GM21825 (cell line): ENCODE measurements around the gene VEGFA.

Experiments used
- ATAC-seq: cut with Tn5 transposase; IDR thresholded peaks from one replicate; pipeline ENCODE4 v1.9.1; 2021; ENCODE audit warnings: mild to moderate bottlenecking, moderate library complexity; ENCODE audit not compliant: unreplicated experiment

VEGFA gene

DNA sequence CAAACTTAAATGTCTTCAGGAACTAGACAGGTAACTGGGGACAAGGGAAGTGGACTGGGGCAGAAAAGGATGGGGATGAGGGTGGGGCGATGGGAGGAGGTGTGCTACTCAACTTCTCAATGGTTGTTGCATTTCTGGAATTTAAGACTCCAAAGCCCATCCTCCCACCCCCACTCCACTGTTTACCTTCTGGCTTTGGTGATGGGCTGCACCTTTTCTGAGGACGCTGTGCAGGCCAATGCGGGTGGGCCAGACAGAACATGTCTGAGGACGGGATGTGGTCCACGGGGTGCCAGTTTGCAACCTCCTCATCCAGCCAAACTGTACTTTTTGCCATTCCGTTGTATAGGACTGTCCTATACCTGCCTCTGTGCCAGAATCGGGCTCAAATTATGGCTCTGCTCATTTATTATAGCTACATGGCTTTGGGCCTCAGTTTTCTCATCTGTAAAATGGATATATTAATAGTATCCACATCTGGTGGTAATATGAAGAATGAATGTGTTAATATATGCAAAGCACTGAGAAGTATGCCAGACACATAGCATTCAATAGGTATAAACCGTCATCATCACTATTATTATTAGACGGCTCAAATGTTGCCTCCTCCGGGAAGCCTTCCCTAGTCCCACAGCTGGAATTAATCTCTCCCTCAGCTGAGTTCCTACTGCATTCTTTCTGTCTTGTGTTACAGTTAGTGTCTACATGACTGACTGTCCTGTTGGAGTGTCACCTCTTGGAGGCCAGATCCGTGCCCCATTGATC lies 31.0 kb upstream of the VEGFA start:
- no peak for ATAC-seq

GRCh38 chr6:43739642-43740091 lies 30.3 kb upstream of the VEGFA start:
- no peak for ATAC-seq

DNA sequence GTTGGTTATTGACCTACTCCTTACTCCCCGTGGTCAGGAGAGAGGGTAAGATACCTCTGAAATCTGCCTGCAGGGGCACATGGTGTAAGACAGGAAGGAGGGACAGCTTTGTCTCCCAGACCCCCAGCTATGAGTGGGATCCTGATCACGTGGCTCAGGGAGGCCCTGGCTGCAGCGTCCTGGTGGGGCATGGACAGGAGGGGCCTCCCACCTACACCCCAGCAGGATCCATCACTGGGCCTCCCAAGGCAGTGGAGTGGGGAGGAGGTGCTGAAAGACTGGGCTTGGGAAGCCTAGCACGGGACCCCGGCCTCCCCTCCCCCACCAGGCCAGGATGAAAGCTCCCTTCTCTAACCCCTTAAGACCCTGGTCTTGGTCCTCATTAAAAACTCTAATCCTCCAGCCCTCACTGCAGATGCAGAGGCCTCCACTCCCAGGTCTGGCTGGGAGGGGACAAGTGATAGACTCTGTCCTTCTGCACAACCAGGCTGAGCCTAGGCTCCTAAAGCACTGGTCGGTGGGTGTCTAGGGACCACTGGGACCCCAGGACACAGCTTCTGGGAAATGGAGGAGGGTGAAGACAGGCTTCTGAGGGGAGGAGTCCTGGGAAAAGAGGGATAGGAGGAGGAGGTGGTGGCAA lies 29.6 kb upstream of the VEGFA start:
- ATAC-seq, result no peak

DNA sequence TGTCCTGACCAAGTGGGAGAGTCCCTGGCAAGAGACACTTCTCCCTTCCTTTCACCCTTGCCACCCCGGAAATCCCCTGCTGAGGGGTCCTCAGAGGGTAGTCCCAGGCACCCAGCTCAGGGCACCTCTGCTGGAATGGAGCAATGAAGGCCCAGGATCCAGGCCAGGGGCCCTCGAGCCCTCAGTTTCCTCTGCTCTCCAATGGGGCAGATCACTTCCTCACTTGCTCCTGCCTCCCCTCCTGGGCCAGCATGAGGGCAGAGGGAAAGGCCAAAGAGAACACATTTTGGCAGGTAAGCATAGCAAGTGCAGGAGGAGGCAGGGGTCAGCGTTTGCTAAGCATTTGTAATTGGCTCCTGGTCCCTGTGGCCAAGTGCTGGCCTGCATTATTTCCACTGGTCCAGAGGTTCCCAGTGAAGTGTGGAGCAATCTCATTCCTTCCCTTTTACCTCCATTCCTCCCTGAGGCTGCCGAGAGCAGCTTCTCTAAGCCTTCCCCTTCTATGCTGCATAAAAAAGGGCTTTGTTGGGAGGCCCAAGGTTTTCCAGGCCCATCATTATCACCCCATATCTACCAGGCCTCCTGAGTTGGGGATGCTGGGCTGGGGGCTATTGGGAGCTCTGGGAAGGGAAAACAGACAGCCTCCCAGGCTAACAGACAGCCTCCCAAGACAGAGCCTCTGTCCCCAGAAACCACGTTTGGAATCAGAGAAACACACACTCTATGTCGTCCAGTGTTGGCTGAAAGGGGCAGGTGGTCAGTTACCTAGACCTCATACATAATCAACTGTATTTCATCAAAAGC lies 28.8 kb upstream of the VEGFA start:
- ATAC-seq, result no peak

DNA sequence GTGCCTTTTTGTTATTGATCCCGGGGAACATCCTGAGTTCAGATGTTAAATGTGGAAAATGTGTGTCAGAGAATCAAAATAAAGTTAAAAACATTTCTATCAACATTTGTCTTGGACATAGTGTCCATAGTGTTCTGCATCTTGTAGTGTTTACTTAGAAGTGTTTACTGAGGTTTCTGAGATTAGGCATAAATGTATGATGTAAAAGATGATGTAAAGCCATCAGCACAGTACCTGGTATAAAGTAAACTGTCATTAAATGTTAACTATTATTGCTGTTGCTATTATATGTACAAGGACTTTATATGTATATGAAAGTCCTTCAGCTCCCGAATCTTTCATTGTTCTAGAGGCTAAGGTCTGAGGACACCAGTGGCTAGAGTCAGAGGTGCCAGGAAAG lies 28.2 kb upstream of the VEGFA start:
- no peak for ATAC-seq

GRCh38 chr6:43742285-43742684 lies 27.7 kb upstream of the VEGFA start:
- ATAC-seq, result no peak

DNA sequence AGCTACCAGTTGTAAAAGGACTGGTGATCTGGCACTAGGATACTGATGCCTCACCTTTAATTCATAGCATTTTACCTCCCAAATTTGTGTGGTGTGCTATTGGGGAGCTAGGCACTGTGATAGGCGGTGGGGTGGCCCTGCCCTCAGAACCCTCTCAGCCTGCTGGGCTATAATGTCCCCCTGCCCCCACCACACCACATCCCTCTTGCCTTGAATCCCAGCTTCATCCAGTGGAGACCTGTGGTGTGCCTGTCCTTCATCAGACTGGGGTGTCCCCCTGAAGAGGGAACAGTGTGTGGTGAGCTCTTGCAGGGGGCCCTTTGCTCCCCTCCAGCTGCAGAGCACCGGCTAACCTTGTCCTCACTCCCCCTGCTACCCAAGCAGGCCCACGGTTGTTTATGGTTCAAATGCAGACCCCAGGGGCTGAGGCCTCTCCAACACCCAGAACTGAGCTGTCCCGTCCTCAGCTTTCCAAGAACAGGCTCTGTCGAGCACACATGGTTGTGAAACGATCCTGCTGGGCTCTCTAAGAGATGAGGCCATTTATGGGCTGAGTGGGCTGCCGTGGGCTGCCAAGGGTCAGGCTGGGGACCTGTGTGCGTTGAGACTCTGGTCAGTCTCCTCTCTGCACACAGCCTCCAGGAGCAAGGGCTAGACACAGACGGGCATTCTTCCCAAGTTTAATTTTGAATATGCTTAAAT lies 26.9 kb upstream of the VEGFA start:
- ATAC-seq, result no peak

- ATAC-seq, result no peak
These were observed 26.2 kb upstream of the VEGFA start for GRCh38 chr6:43743682-43744381.

DNA sequence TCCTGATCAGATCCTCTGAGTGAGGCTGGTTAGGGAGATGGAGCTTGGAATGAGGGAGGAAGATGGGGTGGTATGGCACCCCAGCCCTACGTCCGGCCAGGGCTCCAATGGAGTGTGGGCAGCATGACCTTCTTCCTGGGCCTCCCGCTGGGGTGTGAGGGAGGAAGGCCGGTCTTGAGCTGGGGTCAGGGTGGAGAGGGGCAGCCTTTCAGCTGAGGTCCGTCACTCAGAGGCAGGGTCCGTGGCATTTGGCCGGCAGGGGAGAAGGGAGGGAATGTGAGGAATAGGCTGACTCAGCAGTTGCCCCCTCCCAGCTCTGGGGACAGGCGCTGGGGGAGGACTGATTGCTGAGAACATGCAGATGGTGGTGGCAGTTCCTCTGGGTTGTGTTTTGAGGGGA lies 25.5 kb upstream of the VEGFA start:
- no peak for ATAC-seq

- no peak for ATAC-seq
These were observed 24.9 kb upstream of the VEGFA start for GRCh38 chr6:43744931-43745727.

DNA sequence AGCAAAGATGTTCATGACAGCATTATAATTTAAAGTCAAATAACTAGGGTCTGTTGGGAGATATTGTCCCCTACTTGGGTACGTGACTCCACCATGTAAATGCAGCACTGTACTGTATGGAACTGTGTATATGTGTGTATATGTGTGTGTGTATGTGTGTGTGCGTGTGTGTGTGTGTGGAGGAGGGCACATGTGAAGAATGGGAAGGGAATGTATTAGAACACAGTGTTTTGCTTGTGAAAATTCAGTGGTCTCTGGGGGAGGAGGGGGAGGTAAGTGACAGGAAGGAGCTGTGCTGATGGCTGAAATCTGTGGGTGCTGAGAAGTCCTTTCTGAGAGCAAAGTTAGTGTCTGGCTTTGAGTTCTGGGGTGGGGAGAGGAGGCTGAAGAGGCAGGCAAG lies 23.9 kb upstream of the VEGFA start:
- no peak for ATAC-seq

DNA sequence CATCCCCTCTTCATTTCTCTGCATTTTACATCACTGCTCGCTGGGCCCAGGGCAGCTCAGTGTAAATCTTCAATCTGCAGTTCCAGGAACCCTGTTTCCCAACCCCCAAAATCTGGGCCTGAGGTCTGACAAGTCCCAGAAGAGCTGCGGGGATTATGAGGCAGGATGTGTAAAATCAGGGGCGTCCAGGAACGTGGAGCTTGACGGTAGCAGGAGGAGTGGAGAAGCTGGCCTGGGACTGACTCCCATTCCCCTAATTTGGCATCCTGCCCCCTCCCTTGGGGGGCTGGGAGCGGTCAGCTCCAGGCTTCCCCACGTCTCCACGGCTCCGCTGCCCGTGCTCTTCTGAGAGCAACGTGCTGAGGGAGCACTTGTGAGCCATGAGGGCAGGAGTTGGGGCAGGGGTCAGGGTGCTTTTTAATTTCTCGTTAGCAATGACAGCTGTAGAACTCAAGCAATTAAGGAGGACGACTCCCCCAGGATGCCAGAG lies 23.4 kb upstream of the VEGFA start:
- ATAC-seq, result no peak

- no peak for ATAC-seq
These were observed 22.2 kb upstream of the VEGFA start for GRCh38 chr6:43747784-43748183.

DNA sequence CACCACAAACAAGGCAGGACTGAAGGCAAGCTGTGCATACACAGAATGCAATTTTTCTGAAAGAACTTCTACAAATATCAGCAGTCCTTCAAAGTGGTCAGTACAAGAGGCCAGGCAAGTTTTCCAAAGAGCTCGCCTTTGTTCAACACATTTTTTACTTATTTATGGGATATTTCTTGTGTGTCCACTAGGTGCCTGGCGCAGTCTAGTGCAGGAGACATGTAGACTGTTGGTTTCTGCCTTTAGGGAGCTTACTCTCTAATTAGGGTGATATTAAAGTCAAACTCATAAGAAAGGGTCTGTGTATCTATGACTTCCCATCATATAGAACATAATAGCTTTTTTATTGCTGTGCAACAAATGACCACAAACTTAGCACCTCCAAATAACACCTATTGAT lies 21.2 kb upstream of the VEGFA start:
- no peak for ATAC-seq

- no peak for ATAC-seq
These were observed 20.6 kb upstream of the VEGFA start for GRCh38 chr6:43749461-43749860.

DNA sequence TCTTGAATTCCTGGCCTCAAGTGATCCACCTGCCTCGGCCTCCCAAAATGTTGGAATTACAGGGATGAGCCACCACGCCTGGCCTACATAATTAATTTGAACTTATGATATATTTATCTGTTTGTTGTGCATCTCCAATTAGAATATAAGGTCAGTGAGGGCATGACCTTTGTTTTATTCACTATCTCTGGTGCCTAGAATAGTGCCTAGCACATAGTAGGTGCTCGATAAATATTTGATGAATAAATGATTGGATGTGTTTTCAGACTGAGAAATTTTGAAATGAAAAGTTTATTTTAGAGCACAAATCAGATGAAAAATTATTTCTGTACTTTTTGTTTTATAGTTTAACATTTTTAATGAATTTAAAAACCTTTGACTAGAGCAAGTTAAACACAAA lies 19.4 kb upstream of the VEGFA start:
- ATAC-seq, result no peak

DNA sequence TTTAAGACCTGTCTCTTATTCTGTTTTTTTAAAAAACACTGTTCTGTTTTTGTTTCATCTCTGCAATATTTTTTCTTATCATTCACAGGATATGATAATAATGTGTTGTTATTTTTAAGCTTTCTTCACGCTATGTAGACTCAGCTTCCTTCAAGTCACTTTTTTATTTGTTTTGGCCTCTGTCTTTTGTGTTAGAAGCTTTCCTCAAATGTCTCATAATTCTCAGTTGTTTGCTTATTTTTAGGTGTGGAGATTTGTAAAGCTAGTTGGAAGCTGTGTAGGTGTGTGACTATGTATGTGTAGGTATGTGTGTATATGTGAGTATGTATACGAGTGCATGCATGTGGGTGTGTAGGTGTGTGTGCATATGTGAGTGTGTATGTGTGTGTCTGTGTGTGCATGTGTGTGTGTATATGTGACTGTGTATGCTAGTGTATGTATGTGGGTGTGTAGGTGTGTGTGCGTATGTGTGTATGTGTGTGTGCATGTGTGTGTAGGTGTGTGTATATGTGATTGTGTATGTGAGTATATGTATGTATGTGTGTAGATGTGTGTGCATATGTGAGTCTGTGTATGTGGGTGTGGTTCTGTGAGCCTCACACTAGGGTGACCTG lies 16.3 kb upstream of the VEGFA start:
- ATAC-seq, result no peak

DNA sequence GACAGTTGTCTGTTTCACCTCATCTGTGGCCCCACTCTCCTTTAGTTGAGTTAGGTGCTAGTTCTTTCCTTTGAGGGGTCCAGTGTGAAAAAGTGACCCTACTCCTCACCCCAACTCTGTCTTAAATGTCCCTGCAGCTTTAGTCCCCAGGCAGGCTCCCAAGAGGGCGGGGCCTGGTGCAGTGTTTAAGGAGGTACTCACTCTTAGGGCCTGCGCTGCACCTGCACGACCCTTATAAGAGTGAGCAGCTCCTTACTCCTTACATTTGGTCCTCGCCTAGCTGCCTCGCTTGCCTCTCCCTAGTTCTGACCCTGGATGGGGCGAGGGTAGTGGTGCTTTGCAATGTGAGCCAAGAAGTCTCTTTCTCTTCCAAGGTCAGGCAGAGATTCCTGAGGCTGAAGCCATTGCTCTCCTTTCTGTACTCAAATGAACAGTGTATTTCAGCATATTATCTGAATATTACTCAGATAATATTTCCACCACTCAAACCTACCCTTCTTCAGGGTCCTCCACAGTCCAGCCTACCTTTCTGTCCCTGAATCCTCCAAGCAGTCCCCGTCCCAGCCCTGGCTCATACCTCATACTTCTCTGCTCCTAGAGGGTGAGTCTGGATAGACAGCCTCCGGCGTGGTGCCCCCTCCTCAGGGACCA lies 11.9 kb upstream of the VEGFA start:
- no peak for ATAC-seq

DNA sequence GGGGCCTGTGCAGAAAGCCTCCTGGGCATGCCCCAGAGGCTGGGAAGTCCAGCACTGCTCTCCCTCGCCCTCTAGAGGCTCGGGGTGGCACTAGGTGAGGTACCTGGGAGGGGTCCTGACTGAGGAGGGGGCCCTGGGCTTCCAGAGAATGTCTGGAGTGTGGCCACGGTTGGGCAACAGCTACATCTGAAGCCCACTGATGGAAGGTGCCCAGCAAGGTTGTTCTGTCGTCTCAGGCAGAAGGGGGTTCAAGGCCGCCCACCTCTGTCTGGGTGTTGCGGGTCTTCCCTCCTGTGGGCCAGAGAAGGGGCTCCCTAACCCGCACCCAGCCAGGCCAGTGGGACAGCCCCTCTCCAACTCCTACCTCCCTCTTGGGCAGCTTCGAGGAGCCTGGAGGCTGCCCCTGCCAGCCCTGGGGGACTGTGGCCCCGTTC lies 11.4 kb upstream of the VEGFA start:
- no peak for ATAC-seq
